T-helper 2 cell treated with Interferon-gamma antibody and Interleukin-4, amounts not matched to agents 5 μg/mL and 100 μg/mL, for 36 hours (primary cell): ENCODE measurements around the gene KCNAB1.
A peak's percentile ranks its signal among the peaks of the same experiment; 100 is the strongest.

Experiments
- DNase-seq: peaks from one replicate; pipeline ENCODE4 v3.0.0; 2021; ENCODE audit warnings: low spot score
- H3K27ac Mint-ChIP-seq: one replicate; pipeline ENCODE4 v1.8.0; 2021; ENCODE audit warnings: mild to moderate bottlenecking, mixed read lengths
- H3K27me3 Mint-ChIP-seq: one replicate; pipeline ENCODE4 v1.8.0; 2021; ENCODE audit warnings: low read depth, mixed read lengths
- H3K36me3 Mint-ChIP-seq: one replicate; pipeline ENCODE4 v1.8.0; 2021; ENCODE audit warnings: low read depth, mixed read lengths
- H3K4me1 Mint-ChIP-seq: one replicate; pipeline ENCODE4 v1.8.0; 2021; ENCODE audit warnings: low read depth, mixed read lengths
- H3K4me3 Mint-ChIP-seq: one replicate; pipeline ENCODE4 v1.8.0; 2022; ENCODE audit warnings: mild to moderate bottlenecking, moderate library complexity, mixed read lengths
- H3K9me3 Mint-ChIP-seq: one replicate; pipeline ENCODE4 v1.8.0; 2021; ENCODE audit warnings: mixed read lengths

KCNAB1 gene

GRCh38 chr3:156525808-156526207, 405.4 kb downstream of the KCNAB1 start:
- peaks cover 75% of the 10 kb centered on the region for H3K27me3 Mint-ChIP-seq
- H3K27ac Mint-ChIP-seq = no peak overlapping the region
- H3K36me3 Mint-ChIP-seq = peaks cover 10% of the 10 kb centered on the region
- no peaks in the 10 kb centered on the region for H3K9me3 Mint-ChIP-seq
- no peak for DNase-seq
- H3K4me1 Mint-ChIP-seq = peaks cover 22% of the 10 kb centered on the region
- no peak overlapping the region for H3K4me3 Mint-ChIP-seq

- Mint-ChIP-seq H3K4me1 (peaks cover 22% of the 10 kb centered on the region), H3K27ac (no peak overlapping the region), H3K36me3 (peaks cover 10% of the 10 kb centered on the region), H3K9me3 (no peaks in the 10 kb centered on the region), H3K4me3 (no peak overlapping the region), H3K27me3 (peaks cover 63% of the 10 kb centered on the region)
- no peak for DNase-seq
Measured at GRCh38 chr3:156527060-156527459, 406.7 kb downstream of the KCNAB1 start.

GRCh38 chr3:156530980-156531379, 410.6 kb downstream of the KCNAB1 start:
- Mint-ChIP-seq H3K9me3 (no peaks in the 10 kb centered on the region), H3K27ac (no peak overlapping the region), H3K4me1 (peaks cover 5% of the 10 kb centered on the region), H3K36me3 (peaks cover 7% of the 10 kb centered on the region), H3K4me3 (no peak overlapping the region), H3K27me3 (peaks cover 31% of the 10 kb centered on the region)
- DNase-seq = no peak

GRCh38 chr3:156532730-156533129, 412.4 kb downstream of the KCNAB1 start:
- peaks cover 21% of the 10 kb centered on the region for H3K27me3 Mint-ChIP-seq
- H3K9me3 Mint-ChIP-seq = no peaks in the 10 kb centered on the region
- H3K27ac Mint-ChIP-seq = no peak overlapping the region
- no peak overlapping the region for H3K4me3 Mint-ChIP-seq
- peaks cover 6% of the 10 kb centered on the region for H3K4me1 Mint-ChIP-seq
- no peak for DNase-seq
- H3K36me3 Mint-ChIP-seq = peaks cover 11% of the 10 kb centered on the region

GRCh38 chr3:156533205-156533604, 412.8 kb downstream of the KCNAB1 start:
- H3K4me3 Mint-ChIP-seq = no peak overlapping the region
- no peak for DNase-seq
- H3K4me1 Mint-ChIP-seq = peaks cover 6% of the 10 kb centered on the region
- peaks cover 16% of the 10 kb centered on the region for H3K27me3 Mint-ChIP-seq
- no peak overlapping the region for H3K27ac Mint-ChIP-seq
- no peaks in the 10 kb centered on the region for H3K9me3 Mint-ChIP-seq
- H3K36me3 Mint-ChIP-seq = peaks cover 11% of the 10 kb centered on the region

DNA sequence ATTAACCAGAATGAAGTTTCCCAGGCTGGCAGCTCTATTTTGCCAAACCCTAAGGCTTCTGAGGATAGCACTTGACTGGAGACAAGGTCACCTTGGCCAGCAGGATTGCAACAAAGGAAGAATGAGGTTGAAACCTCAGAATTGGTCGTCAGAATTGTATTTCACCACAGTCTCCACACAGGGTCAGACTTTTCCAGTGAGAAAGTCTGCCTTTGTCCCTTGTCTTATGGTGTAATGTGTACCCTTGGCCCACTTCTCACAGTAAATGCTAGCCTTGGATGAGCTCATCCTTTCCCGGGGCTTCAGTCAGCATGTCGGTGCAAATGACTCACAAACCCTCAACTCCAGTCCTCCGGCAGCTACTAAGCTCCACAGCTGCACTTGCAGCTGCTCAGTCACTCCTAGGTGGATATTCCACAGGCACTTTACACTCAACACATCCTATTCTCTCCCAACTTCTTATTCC, 414.8 kb downstream of the KCNAB1 start:
- Mint-ChIP-seq H3K4me3 (no peak overlapping the region), H3K27ac (no peak overlapping the region), H3K9me3 (no peaks in the 10 kb centered on the region), H3K36me3 (peaks cover 17% of the 10 kb centered on the region), H3K4me1 (peaks cover 6% of the 10 kb centered on the region), H3K27me3 (peaks cover 4% of the 10 kb centered on the region)
- peak; percentile 15 for DNase-seq

GRCh38 chr3:156535798-156536197, 415.4 kb downstream of the KCNAB1 start:
- H3K27ac Mint-ChIP-seq = no peak overlapping the region
- no peaks in the 10 kb centered on the region for H3K9me3 Mint-ChIP-seq

GRCh38 chr3:156536524-156537316, 416.3 kb downstream of the KCNAB1 start:
- no peaks in the 10 kb centered on the region for H3K27me3 Mint-ChIP-seq
- DNase-seq = no peak
- peaks cover 17% of the 10 kb centered on the region for H3K36me3 Mint-ChIP-seq
- H3K4me3 Mint-ChIP-seq = no peak overlapping the region
- no peaks in the 10 kb centered on the region for H3K9me3 Mint-ChIP-seq
- peaks cover 6% of the 10 kb centered on the region for H3K4me1 Mint-ChIP-seq
- no peak overlapping the region for H3K27ac Mint-ChIP-seq

More at GRCh38 chr3:156535798-156536197, 415.4 kb downstream of the KCNAB1 start:
- no peaks in the 10 kb centered on the region for H3K27me3 Mint-ChIP-seq
- peaks cover 17% of the 10 kb centered on the region for H3K36me3 Mint-ChIP-seq
- H3K4me1 Mint-ChIP-seq = peaks cover 6% of the 10 kb centered on the region
- no peak for DNase-seq
- no peak overlapping the region for H3K4me3 Mint-ChIP-seq

DNA sequence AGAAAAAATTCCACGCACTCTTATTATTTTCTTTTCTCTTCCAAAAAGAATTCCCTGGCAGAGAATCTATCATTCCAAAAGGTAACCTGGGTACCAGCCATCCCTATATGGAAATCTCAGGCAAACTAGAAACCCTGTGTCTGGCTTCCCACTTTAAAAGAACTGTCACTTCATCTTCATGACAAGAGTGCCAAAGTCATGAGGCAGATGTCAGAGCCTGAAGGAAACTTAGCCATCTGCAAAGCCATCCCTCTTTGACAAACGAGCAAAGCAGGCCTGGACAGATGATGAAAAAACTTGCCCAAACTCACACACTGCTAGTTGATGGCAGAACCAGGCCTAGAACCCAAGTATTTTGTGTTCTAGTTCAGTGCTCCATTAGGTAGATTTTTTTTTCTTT, 418.7 kb downstream of the KCNAB1 start:
- H3K4me3 Mint-ChIP-seq = no peak overlapping the region
- peaks cover 25% of the 10 kb centered on the region for H3K36me3 Mint-ChIP-seq
- no peaks in the 10 kb centered on the region for H3K9me3 Mint-ChIP-seq

GRCh38 chr3:156539802-156540201, 419.4 kb downstream of the KCNAB1 start:
- DNase-seq = no peak
- Mint-ChIP-seq H3K9me3 (no peaks in the 10 kb centered on the region), H3K27me3 (no peaks in the 10 kb centered on the region), H3K36me3 (peaks cover 29% of the 10 kb centered on the region), H3K27ac (no peak overlapping the region), H3K4me1 (peaks cover 8% of the 10 kb centered on the region), H3K4me3 (no peak overlapping the region)

More for the DNA sequence above, 418.7 kb downstream of the KCNAB1 start:
- Mint-ChIP-seq H3K27me3 (no peaks in the 10 kb centered on the region), H3K4me1 (peaks cover 6% of the 10 kb centered on the region), H3K27ac (no peak overlapping the region)
- DNase-seq = no peak

- H3K36me3 Mint-ChIP-seq = peaks cover 41% of the 10 kb centered on the region
- H3K4me3 Mint-ChIP-seq = no peak overlapping the region
- no peak for DNase-seq
- H3K27ac Mint-ChIP-seq = peak overlapping the region; percentile 15
- H3K4me1 Mint-ChIP-seq = peaks cover 16% of the 10 kb centered on the region
- H3K27me3 Mint-ChIP-seq = no peaks in the 10 kb centered on the region
- no peaks in the 10 kb centered on the region for H3K9me3 Mint-ChIP-seq
Measured at GRCh38 chr3:156542101-156543042, 422.0 kb downstream of the KCNAB1 start.

- DNase-seq = no peak
- peaks cover 43% of the 10 kb centered on the region for H3K36me3 Mint-ChIP-seq
- H3K9me3 Mint-ChIP-seq = no peaks in the 10 kb centered on the region
- peak overlapping the region; percentile 15 for H3K27ac Mint-ChIP-seq
- H3K4me1 Mint-ChIP-seq = peaks cover 20% of the 10 kb centered on the region
- H3K4me3 Mint-ChIP-seq = no peak overlapping the region
- H3K27me3 Mint-ChIP-seq = no peaks in the 10 kb centered on the region
Measured at GRCh38 chr3:156543043-156543555, 422.7 kb downstream of the KCNAB1 start.

- H3K36me3 Mint-ChIP-seq = peaks cover 67% of the 10 kb centered on the region
- H3K27ac Mint-ChIP-seq = no peak overlapping the region
- no peak overlapping the region for H3K4me3 Mint-ChIP-seq
- H3K27me3 Mint-ChIP-seq = no peaks in the 10 kb centered on the region
- H3K4me1 Mint-ChIP-seq = peaks cover 46% of the 10 kb centered on the region
- no peak for DNase-seq
- no peaks in the 10 kb centered on the region for H3K9me3 Mint-ChIP-seq
Measured at GRCh38 chr3:156547637-156548036, 427.3 kb downstream of the KCNAB1 start.
